ENCODE data around the gene KRTAP10-1. TPM values are rescaled to one million over a fixed set of nuclear protein-coding genes. Genes with fewer than 3 reads are reported as not detected.

The KRTAP10-1 gene
- total RNA-seq, 2 donors from 2014 or later = not detected

- DNase-seq (ENCODE audit: low spot score) = no peak
- Histone ChIP-seq H3K27ac (no peak overlapping the region), H3K9me3 (no peaks in the 10 kb centered on the region), H3K36me3 (no peaks in the 10 kb centered on the region), H3K4me1 (ENCODE audit: control insufficient read depth in 1 of 2, low read depth in 2 of 2) (peaks cover 0 to 12% of the 10 kb centered on the region in 2 donors), H3K4me3 (no peak overlapping the region), H3K27me3 (replicated peaks; ENCODE audit: insufficient read depth) (no peaks in the 10 kb centered on the region)
- no peak for TF ChIP-seq CTCF (IDR thresholded peaks at IDR 0.05)
- no peak for ATAC-seq (ENCODE audit: insufficient number of reproducible peaks, low FRiP score, low read depth)
Observed at GRCh38 chr21:44499631-44500030, 40.4 kb downstream of the KRTAP10-1 start.

- DNase-seq (ENCODE audit: low spot score) = no peak
- Histone ChIP-seq H3K9me3 (no peaks in the 10 kb centered on the region), H3K27ac (no peak overlapping the region), H3K27me3 (replicated peaks; ENCODE audit: insufficient read depth) (no peaks in the 10 kb centered on the region), H3K4me1 (ENCODE audit: control insufficient read depth in 1 of 2, low read depth in 2 of 2) (peaks cover 0 to 12% of the 10 kb centered on the region in 2 donors), H3K36me3 (no peaks in the 10 kb centered on the region), H3K4me3 (no peak overlapping the region)
- no peak for ATAC-seq (ENCODE audit: insufficient number of reproducible peaks, low FRiP score, low read depth)
- TF ChIP-seq CTCF (IDR thresholded peaks at IDR 0.05) = no peak
Observed at GRCh38 chr21:44499211-44499560, 40.8 kb downstream of the KRTAP10-1 start.

- ATAC-seq (ENCODE audit: insufficient number of reproducible peaks, low FRiP score, low read depth) = no peak
Observed at GRCh38 chr21:44498280-44499210, 41.5 kb downstream of the KRTAP10-1 start.

GRCh38 chr21:44497703-44498126 is 42.3 kb downstream of the KRTAP10-1 start:
- peaks cover 12% of the 10 kb centered on the region for H3K9me3 ChIP-seq
- DNase-seq (ENCODE audit: low spot score) (no peak), ATAC-seq (ENCODE audit: insufficient number of reproducible peaks, low FRiP score, low read depth) (no peak)
- H3K4me1 ChIP-seq (ENCODE audit: control insufficient read depth in 1 of 2, low read depth in 2 of 2) = peaks cover 0 to 12% of the 10 kb centered on the region in 2 donors
- no peaks in the 10 kb centered on the region for H3K27me3 ChIP-seq (replicated peaks; ENCODE audit: insufficient read depth)
- TF ChIP-seq CTCF (IDR thresholded peaks at IDR 0.05) = no peak
- no peaks in the 10 kb centered on the region for H3K36me3 ChIP-seq
- H3K4me3 ChIP-seq = no peak overlapping the region
- H3K27ac ChIP-seq = no peak overlapping the region

More at GRCh38 chr21:44498280-44499210, 41.5 kb downstream of the KRTAP10-1 start:
- H3K27ac ChIP-seq = no peak overlapping the region
- H3K4me3 ChIP-seq = no peak overlapping the region
- H3K27me3 ChIP-seq (replicated peaks; ENCODE audit: insufficient read depth) = no peaks in the 10 kb centered on the region
- peaks cover 0 to 12% of the 10 kb centered on the region in 2 donors for H3K4me1 ChIP-seq (ENCODE audit: control insufficient read depth in 1 of 2, low read depth in 2 of 2)
- no peaks in the 10 kb centered on the region for H3K36me3 ChIP-seq
- no peak for TF ChIP-seq CTCF (IDR thresholded peaks at IDR 0.05)
- no peak for DNase-seq (ENCODE audit: low spot score)
- H3K9me3 ChIP-seq = peaks cover 3% of the 10 kb centered on the region

Data from thoracic aorta (tissue), 2 donors.